ENCODE data around the gene ENOPH1. TPM values are rescaled to one million over a fixed set of nuclear protein-coding genes. Genes with fewer than 3 reads are reported as not detected.
A peak's percentile ranks its signal among the peaks of the same experiment; 100 is the strongest.

The ENOPH1 gene
- total RNA-seq, 1 experiment from 2014 or later = 78.3 TPM

DNA sequence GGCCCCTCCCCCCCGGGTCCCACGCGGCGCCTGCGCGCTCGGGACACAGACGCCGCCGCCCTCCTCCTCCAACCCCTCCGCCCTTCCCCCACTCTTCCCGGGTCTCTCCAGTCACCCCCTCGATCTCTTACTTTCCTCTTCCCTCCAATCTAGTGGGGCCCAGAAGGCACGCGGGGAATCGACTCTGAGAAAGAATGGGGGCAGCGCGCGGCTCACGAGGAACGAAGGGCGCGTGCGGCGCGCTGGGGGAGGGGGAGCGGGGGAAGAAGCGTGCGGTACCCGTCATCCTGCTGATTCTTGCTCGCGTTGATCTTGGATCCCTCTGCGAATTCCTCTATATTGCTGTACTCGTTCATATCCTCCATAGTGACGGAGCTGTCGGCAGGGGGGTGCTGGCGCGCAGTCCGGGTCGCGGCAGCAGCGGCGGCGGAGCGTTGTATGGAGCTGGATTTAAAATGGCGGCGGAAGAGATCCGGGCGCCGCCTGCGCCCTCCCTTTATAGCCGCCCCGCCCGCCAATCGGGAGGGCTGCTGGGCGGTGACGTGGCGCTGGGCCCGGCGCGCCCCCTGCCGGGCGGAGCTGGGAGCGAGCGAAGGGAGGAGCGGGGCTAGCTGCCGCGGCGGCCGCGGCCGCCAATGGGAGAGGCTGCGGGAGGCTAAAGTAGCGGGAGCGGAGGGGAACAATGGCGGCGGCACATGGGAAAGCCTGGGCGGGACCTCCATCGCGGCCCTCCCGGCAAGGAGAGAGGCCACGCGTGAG, 1.2 kb upstream of the ENOPH1 start (continued):
- TF ChIP-seq, protein P1, sequence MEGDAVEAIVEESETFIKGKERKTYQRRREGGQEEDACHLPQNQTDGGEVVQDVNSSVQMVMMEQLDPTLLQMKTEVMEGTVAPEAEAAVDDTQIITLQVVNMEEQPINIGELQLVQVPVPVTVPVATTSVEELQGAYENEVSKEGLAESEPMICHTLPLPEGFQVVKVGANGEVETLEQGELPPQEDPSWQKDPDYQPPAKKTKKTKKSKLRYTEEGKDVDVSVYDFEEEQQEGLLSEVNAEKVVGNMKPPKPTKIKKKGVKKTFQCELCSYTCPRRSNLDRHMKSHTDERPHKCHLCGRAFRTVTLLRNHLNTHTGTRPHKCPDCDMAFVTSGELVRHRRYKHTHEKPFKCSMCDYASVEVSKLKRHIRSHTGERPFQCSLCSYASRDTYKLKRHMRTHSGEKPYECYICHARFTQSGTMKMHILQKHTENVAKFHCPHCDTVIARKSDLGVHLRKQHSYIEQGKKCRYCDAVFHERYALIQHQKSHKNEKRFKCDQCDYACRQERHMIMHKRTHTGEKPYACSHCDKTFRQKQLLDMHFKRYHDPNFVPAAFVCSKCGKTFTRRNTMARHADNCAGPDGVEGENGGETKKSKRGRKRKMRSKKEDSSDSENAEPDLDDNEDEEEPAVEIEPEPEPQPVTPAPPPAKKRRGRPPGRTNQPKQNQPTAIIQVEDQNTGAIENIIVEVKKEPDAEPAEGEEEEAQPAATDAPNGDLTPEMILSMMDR (IDR thresholded peaks at IDR 0.05) = peak; percentile 94
- TF ChIP-seq ZNF263 (CRISPR knock-in tag; IDR thresholded peaks at IDR 0.05; ENCODE audit: low read depth) (no peak), MXD4 (CRISPR knock-in tag; IDR thresholded peaks at IDR 0.05; ENCODE audit: borderline replicate concordance) (no peak), ZNF219 (CRISPR knock-in tag; IDR thresholded peaks at IDR 0.05; ENCODE audit: borderline replicate concordance) (peak; percentile 49; the same call in 1 of the 2 replicates), NFATC4 (CRISPR knock-in tag; IDR thresholded peaks at IDR 0.05) (no peak; the same call in 1 of the 2 replicates), ATF1 (CRISPR knock-in tag; IDR thresholded peaks at IDR 0.05) (no peak), GRHL2 (CRISPR knock-in tag; IDR thresholded peaks at IDR 0.05; ENCODE audit: insufficient replicate concordance, severe bottlenecking) (no peak), OVOL2 (CRISPR knock-in tag; IDR thresholded peaks at IDR 0.05; ENCODE audit: borderline replicate concordance) (0 out of 2 replicates have a peak, but pooled peaks have one; percentile 7), KAT7 (CRISPR knock-in tag; IDR thresholded peaks at IDR 0.05; ENCODE audit: borderline replicate concordance) (peak; percentile 79), ZBTB21 (CRISPR knock-in tag; IDR thresholded peaks at IDR 0.05; ENCODE audit: borderline replicate concordance) (no peak), ZNF396 (CRISPR knock-in tag; IDR thresholded peaks at IDR 0.05; ENCODE audit: borderline replicate concordance) (no peak), CREB1 (CRISPR knock-in tag; IDR thresholded peaks at IDR 0.05) (peak; percentile 63; the same call in 1 of the 2 replicates)
- TF ChIP-seq, protein P2, sequence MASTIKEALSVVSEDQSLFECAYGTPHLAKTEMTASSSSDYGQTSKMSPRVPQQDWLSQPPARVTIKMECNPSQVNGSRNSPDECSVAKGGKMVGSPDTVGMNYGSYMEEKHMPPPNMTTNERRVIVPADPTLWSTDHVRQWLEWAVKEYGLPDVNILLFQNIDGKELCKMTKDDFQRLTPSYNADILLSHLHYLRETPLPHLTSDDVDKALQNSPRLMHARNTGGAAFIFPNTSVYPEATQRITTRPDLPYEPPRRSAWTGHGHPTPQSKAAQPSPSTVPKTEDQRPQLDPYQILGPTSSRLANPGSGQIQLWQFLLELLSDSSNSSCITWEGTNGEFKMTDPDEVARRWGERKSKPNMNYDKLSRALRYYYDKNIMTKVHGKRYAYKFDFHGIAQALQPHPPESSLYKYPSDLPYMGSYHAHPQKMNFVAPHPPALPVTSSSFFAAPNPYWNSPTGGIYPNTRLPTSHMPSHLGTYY (CRISPR knock-in tag; IDR thresholded peaks at IDR 0.05) = no peak
- TF ChIP-seq, protein P3, sequence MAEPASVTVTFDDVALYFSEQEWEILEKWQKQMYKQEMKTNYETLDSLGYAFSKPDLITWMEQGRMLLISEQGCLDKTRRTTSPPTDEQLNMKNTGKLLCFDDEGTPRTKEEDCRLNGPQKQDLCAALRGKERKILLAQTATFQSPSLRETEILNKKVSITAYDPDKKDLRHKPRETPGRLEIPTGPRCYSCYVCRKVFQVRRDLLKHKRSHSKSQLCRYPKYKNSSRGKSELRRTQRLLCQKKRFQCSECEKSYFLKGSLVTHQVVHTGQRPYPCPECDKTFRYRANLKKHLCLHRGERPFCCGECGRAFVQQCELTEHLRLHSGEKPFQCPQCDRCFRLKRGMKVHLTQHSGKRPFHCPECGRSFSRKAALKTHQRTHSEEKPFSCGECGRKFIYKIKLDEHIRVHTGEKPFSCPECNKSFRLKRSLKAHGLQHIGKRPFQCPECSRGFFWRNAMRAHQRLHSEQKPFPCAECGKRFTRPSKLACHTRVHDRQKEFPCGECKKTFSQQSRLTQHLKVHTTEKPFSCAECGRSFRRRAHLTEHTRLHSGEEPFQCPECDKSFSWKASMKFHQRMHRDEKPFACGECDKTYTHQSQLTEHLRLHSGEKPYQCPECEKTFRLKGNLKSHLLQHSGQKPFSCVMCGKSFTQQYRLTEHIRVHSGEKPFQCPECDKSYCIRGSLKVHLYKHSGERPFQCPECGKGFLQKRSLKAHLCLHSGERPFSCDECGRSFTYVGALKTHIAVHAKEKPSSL (CRISPR knock-in tag; conservative IDR thresholded peaks at IDR 0.05) = 0 out of 2 replicates have a peak, but pooled peaks have one; percentile 40

DNA sequence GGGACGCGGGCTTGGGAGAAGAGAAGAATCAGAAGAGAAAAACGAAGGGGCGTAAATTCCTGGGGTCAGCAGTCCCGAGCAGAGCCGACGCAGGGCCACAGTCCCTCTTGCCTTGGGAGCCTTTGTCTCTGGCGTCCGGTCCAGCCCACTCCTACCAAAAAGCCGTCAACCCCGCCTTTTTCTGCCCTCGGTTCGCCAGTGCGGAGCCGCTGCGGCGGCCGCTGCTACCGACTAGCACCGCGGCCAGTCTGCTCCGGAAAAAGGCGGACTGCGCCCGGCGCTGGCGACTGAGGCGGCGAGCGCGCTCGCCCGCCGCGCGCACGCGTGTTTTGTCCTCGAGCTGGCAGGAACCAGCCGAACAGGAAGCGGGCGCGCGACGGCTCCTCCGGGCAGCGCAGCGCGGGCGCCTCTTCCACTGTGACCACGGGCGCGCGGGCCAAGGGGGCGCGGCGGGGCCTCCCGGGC, 630 bp upstream of the ENOPH1 start:
- H3K9me3 Mint-ChIP-seq = no peaks in the 10 kb centered on the region
- POLR2A ChIA-PET = interaction anchor here (0.7 to 2.6 kb wide), 21 partner anchors 8 to 605 kb away, joined by 3 to 68 read pairs (median 5); partner anchors contain the start of genes COPS4, HNRNPD and THAP9
- H3K36me3 Mint-ChIP-seq = peaks cover 58% of the 10 kb centered on the region
- no peaks in the 10 kb centered on the region; the same call in 1 of the 2 replicates for H3K27me3 Mint-ChIP-seq (ENCODE audit: low read depth)
- H3K4me1 Mint-ChIP-seq = peaks cover 50% of the 10 kb centered on the region
- peak overlapping the region; percentile 100 for H3K4me3 Mint-ChIP-seq
- H3K27ac Mint-ChIP-seq = peak overlapping the region; percentile 99
- CTCF ChIA-PET = interaction anchor here (0.6 to 1.2 kb wide), 12 partner anchors 10 to 169 kb away, joined by 3 to 13 read pairs (median 4); partner anchors contain the start of gene HNRNPD
- DNase-seq (ENCODE audit: low spot score) (peak; percentile 63), ATAC-seq (peak; percentile 5)
- TF ChIP-seq, protein P4, sequence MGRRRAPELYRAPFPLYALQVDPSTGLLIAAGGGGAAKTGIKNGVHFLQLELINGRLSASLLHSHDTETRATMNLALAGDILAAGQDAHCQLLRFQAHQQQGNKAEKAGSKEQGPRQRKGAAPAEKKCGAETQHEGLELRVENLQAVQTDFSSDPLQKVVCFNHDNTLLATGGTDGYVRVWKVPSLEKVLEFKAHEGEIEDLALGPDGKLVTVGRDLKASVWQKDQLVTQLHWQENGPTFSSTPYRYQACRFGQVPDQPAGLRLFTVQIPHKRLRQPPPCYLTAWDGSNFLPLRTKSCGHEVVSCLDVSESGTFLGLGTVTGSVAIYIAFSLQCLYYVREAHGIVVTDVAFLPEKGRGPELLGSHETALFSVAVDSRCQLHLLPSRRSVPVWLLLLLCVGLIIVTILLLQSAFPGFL (CRISPR knock-in tag; IDR thresholded peaks at IDR 0.05; ENCODE audit: borderline replicate concordance) = no peak
- TF ChIP-seq RORB (CRISPR knock-in tag; IDR thresholded peaks at IDR 0.05) = no peak
- 0 out of 2 replicates have a peak, but pooled peaks have one; percentile 9 for TF ChIP-seq HMGA2 (CRISPR knock-in tag; IDR thresholded peaks at IDR 0.05)
- TF ChIP-seq, protein P5, sequence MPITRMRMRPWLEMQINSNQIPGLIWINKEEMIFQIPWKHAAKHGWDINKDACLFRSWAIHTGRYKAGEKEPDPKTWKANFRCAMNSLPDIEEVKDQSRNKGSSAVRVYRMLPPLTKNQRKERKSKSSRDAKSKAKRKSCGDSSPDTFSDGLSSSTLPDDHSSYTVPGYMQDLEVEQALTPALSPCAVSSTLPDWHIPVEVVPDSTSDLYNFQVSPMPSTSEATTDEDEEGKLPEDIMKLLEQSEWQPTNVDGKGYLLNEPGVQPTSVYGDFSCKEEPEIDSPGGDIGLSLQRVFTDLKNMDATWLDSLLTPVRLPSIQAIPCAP (CRISPR knock-in tag; IDR thresholded peaks at IDR 0.05) = no peak
- TF ChIP-seq, protein P6, sequence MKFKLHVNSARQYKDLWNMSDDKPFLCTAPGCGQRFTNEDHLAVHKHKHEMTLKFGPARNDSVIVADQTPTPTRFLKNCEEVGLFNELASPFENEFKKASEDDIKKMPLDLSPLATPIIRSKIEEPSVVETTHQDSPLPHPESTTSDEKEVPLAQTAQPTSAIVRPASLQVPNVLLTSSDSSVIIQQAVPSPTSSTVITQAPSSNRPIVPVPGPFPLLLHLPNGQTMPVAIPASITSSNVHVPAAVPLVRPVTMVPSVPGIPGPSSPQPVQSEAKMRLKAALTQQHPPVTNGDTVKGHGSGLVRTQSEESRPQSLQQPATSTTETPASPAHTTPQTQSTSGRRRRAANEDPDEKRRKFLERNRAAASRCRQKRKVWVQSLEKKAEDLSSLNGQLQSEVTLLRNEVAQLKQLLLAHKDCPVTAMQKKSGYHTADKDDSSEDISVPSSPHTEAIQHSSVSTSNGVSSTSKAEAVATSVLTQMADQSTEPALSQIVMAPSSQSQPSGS (CRISPR knock-in tag; IDR thresholded peaks at IDR 0.05; ENCODE audit: borderline replicate concordance, low read depth) = no peak
- TF ChIP-seq, protein P2 (CRISPR knock-in tag; IDR thresholded peaks at IDR 0.05) = no peak
- TF ChIP-seq, protein P7, sequence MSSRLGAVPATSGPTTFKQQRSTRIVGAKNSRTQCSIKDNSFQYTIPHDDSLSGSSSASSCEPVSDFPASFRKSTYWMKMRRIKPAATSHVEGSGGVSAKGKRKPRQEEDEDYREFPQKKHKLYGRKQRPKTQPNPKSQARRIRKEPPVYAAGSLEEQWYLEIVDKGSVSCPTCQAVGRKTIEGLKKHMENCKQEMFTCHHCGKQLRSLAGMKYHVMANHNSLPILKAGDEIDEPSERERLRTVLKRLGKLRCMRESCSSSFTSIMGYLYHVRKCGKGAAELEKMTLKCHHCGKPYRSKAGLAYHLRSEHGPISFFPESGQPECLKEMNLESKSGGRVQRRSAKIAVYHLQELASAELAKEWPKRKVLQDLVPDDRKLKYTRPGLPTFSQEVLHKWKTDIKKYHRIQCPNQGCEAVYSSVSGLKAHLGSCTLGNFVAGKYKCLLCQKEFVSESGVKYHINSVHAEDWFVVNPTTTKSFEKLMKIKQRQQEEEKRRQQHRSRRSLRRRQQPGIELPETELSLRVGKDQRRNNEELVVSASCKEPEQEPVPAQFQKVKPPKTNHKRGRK (CRISPR knock-in tag; IDR thresholded peaks at IDR 0.05; ENCODE audit: borderline replicate concordance) = no peak
- TF ChIP-seq, protein P8, sequence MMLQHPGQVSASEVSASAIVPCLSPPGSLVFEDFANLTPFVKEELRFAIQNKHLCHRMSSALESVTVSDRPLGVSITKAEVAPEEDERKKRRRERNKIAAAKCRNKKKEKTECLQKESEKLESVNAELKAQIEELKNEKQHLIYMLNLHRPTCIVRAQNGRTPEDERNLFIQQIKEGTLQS (CRISPR knock-in tag; conservative IDR thresholded peaks at IDR 0.05) = no peak

All from WTC11 (cell line).